OCI-M2 (cell line): Measurements from ENCODE around the gene PLK1.
"Not testable (repeated sequence)": the region's sequence is repeated elsewhere in the genome, so short reads cannot be mapped to it uniquely, and the experiment has no call there.

ENCODE experiments used
- DNase-seq: peaks from one replicate; lab custom pipeline; 2025; ENCODE audit not compliant: unreplicated experiment; lab: John Stamatoyannopoulos, UW

The PLK1 gene

DNA sequence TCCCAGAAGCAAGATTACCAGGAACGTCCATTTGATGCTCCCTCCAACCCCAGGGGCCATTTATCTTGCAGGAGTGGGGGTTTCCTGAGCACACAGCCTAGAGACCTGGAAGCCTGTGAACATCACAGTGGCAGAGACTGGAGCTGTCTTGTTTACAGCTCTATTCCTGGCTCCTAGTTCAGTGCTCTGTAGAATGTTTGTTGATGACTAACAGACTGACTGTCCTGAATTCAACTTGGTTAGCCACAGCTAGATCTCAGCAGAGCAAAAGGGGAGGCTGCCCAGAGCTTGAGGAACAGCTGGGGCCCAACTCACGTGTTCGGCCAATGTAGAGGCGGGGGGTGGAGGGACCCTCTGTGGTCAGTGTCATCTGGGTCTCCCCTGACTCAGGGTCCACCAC lies 27.8 kb downstream of the PLK1 start:
- no peak for DNase-seq

DNA sequence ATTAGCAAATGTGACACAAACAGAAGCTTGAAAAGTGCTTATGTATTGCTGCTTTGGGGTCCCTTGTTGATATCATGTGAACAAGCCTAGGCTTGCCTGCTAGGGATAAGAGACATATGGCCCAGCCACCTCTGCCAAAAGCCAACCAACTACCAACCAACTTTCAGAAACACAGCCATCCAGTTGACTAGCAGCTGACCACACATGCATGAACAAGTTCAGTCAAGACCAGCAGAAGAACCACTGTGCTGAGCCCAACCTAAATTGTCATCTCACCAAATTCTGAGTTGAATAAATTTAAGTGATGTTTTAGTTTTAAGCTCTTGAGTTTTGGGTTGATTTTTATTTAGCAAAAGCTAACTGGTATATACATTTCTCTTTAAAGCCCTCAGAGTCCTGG lies 30.8 kb downstream of the PLK1 start:
- no peak for DNase-seq

DNA sequence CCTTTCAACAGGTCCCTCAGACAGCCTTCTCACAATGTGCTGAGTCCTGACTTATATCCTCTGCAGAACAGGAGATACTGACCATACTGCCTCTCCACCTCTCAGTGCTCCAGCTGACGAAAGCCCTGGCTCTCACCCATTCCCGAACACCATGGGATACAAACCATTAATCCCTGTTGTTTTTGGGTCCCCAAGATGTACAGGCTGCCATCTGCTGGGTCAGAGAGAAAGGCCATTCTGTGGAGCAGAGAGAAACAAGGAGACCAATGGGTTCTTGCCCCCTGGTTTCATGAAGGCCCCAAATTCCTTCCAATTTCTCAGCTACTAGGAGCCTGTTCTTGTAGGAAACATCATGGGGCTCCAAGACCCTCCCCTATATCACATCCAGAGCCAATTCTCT lies 31.3 kb downstream of the PLK1 start:
- no peak for DNase-seq

DNA sequence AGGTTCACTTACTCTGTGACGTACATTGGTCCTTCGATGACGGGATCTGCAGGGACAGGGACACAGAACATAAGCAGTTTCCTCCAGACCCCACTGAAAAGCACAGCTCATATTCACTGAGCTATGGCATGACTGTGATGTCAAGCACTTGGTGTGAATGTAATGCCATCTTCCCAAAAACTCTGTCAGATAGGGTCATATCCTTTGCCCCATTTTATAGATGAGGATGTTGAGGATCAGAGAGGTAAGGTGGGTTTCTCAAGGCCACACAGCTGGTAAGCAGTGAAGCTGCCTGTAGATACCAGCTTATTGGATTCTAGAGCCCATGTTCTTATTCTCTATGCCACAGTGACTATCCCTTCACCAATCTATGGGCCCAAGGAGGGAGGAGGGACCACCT lies 31.8 kb downstream of the PLK1 start:
- DNase-seq, result no peak

DNA sequence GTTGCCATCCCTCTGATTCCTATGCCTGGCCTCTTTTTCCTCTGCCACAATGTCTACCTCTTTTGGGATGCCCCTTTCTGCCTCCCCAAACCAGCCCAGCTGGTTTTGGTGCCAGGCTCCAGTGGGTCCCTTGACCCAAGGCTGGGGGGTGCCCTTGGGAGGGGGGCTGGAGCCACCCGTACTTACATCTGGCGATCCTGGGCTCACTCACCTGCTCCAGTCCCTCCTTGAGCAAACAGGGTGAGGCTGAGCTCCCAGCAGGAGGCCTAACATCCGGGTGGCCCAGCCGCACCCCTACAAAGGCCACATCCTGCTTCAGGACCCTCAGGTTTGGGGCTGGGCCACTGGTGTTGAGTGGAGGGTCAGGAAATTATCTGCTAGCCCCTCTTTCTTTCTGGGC lies 33.1 kb downstream of the PLK1 start:
- DNase-seq, result no peak

DNA sequence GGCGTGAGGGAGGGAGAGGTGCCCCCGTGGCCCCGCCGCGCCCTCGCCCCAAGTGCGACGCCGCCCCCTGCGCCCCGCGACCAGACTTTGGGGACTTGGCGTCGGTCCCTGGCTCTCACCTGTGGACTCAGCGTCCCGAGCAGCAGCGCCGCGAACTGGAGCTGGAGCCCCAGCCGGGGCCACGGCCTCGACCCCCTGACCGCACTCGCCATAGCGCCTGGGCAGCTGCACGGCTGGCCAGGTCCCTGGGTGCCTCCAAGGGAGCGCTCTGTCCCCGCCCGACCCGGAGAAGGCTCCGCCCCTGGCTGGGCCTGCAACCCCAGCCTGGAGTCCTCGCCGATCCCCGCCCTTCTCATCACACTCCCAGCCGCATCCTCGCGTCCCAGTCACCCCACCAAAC lies 34.3 kb downstream of the PLK1 start, which contains the start of gene ERN2:
TSS of gene ERN2 (minus strand) at position 247 of the 400 bp plus-strand sequence. CDS start at position 212, 35 bp downstream.
- no peak for DNase-seq

DNA sequence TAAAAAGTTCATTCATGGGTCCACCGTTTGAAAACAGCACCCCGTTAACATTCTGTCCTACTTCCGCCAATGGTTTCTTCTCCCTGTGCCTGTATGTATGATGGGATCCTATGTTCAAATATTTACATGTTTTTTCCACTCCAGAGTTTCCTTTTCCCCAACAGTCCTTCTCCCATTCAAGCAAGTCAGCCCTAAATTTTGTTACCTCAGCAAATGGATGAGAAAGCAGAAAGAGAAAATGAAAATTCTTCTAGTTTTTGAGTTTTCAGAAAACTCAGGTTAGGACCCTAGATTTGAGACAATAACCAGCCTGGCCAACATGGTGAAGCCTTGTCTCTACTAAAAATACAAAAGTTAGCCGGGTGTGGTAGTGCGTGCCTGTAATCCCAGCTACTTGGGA lies 37.8 kb downstream of the PLK1 start:
- DNase-seq, result no peak

DNA sequence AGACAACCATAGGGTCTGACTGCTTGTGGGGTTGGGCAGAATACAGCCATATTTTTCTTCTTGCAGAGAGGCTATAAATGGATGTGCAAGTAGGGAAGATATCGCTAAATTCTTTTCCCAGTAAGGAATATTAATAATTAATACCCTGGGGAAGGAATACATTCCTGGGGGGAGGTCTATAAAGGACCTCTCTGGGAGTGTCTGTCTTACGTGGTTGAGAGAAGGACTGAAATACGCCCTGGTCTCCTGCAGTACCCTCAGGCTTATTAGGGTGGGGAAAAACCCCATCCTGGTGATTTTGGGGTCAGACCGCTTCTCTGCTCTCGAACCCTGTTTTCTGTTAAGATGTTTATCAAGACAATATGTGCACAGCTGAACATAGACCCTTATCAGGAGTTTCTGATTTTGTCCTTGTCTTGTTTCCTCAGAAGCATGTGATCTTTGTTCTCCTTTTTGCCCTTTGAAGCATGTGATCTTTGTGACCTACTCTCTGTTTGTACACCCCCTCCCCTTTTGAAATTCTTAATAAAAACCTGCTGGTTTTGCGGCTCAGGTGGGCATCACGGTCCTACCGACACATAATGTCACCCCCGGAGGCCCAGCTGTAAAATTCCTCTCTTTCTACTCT lies 44.0 kb downstream of the PLK1 start:
- not testable (repeated sequence) for DNase-seq

DNA sequence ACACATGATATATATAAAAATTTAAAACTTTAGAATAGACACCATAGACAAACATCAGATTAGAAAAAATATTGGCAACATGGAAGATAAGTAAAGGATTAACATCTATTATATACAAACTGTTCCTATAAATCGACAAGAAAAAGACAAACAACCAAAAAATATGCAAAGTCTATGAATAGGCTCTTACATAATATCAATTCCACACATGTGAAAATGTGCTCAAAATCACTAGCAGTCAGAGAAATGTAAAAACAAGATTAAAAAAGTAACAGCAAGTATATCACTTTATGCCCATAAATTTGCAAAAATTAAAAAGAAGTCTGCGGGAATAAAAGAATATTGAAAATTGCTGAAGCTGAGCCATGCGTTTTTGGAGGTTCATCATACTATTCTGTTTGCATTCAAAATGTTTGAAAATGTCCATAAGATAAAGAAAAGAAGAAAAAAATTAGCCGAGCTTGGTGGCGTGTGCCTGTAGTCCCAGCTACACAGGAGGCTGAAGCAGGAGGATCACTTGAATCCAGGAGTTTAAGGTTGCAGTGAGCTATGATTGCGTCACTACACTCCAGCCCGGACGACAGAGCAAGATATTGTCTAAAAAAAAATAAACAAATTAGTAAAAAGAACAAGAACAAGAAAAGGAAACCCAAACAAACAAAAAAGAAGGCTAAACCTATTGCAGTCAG lies 45.6 kb downstream of the PLK1 start:
- DNase-seq, result no peak

DNA sequence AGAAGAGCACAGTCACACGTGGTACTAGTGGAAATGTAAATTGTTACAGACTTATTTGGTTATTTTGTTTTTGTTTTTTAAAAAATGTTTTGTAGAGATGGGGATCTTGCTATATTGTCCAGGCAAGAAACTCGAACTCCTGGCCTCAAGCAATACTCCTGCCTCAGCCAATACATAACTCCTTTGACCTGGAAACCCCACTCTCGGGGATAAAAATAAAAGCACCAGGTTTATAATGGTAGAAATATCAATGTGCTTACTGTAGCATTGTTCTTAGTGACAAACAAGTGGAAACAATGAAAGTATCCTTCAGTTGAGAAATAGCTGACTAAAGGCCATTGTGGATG lies 46.1 kb downstream of the PLK1 start:
- DNase-seq, result no peak

DNA sequence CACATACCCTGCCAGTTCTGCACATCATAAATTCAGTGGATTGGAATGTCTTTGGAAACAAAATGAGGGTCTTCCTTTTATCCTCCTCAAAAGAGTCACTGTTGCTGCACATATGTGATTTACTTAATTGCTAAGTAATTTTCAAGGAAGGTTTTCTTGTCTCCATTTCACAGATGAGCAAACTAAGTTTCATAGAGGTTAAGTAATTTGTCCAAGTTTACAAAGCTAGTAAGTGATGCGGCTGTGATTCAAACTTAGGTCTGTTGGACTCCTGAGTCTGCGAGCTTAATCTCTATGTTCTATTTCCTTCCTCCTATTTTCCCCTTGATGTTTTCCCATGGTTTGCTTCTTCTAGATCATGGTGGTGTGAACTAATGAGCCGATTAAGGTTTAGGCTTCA lies 48.0 kb downstream of the PLK1 start:
- DNase-seq, result no peak

DNA sequence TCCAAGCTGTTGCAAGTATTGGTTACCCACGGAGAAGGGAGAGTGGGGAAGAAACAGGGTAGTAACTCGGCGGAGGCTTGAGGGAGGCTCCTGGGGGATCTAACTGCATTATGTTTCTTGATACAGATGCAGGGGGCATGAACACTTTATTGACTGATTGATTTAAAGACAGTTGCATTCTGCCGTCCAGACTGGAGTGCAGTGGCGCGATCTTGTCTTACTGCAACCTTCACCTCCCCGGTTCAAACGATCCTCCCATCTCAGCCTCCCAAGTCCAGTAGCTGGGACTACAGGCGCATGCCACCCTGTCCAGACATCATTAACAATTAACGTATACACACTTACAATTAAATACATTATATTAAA lies 49.4 kb downstream of the PLK1 start:
- no peak for DNase-seq

DNA sequence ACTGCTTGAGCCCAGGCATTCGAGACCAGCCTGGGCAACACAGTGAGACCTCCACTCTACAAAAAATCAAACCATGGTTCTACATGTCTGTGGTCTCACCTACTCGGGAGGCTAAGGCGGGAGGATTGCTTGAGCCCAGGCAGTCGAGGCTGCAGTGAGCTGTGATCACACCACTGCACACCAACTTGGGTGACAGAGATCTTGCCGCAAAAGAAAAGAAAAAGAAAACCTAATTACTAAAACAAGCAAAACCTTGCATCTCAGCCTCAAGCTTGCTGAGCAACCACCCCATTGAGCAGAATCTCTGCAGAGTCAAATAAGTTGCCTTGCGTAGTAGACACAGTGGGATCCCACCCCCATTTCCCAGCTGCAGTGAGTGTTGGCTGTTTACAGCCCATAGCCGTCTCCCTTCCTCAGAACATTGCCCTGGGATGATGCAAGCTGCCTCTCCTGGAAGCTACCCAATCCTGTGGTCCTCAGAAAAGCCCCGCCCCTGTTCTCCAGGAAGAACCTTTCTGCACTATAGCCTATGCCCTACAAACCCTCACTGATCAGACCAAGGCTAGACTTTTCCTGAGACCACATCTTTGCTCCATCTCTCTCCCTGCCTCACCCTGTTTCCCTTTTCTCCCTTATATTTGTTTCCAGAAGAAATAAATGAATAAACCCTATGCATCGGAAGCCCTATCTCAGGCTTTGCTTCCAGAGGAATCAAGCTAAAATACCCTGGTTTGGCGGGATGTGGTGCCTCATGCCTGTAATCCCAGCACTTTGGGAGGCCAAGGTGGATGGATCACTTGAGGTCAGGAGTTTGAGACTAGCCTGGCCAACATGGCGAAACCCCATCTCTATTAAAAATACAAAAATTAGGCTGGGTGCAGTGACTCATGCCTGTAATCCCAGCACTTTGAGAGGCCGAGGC lies 51.1 kb downstream of the PLK1 start:
- DNase-seq, result no peak

DNA sequence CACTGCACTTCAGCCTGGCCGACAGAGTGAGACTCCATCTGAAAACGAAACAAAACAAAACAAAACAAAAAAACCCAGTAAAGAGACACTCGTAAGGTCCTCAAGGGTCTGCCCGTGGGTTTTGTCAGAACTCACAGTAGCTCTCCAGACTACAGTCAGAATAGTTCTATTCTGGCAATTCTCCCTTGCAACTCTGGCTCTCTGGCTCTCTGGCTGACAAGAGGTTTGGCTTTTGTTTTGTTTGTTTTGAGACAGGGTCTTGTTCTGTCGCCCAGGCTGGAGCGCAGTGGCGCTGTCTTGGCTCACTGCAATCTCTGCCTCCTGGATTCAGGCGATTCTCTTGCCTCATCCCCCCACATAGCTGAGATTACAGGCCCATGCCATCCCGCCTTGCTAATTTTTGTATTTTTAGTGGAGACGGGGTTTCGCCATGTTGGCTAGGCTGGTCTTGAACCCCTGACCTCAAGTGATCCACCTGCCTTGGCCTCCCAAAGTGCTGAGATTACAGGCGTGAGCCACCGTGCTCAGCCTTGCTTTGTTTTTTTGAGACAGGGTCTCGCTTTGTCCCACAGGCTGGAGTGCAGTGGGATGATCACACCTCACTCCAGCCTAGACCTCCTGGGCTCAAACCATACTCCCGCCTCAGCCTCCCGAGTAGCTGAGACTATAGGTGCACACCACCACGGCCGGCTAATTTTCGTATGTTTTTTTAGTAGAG lies 55.6 kb downstream of the PLK1 start:
- DNase-seq, result no peak

DNA sequence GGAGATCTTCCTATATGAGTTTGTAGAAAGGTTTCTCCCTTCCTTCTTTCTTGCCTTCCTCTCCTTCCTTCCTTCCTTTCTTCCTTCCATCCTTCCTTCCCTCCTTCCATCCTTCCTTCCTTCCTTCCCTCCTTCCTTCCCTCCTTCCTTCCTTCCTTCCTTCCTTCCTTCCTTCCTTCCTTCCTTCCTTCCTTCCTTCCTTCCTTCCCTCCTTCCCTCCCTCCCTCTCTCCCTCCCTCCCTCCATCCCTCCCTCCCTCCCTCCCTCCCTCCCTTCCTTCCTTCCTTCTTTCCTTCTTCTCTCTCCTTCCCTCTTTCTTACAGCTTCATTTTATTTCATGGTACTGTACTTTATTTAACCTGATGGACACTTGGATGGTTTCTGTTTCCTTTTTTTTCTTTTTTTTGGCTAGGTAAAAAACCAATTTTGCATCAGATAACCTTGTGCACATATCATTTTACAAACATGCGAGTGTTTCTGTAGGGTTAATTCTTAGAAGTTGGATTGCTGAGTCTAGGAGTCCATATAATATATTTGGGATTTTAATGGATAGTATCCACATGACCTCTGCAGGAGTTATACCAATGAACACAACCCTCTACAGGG lies 58.8 kb downstream of the PLK1 start:
- not testable (repeated sequence) for DNase-seq

DNA sequence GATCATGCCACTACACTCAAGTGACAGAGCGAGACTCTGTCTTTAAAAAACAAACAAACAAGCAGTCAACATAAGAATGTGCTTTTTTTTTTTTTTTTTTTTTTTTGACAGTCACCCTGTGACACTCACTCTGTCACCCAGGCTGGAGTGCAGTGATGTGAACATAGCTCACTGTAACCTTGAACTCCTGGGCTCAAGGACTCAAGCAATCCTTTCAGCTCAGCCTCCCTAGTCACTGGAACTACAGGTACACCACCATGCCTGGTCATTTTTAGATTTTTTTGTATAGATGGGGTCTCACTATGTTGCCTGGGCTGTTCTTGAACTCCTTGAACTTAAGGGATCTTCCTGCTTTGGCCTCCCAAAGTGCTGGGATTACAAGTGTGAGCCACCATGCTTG lies 60.8 kb downstream of the PLK1 start:
- no peak for DNase-seq
